Ovary (tissue), 9 donors: ENCODE measurements around the gene RPL15. TPM values are rescaled to one million over a fixed set of nuclear protein-coding genes. Genes with fewer than 3 reads are reported as not detected.
A peak's percentile ranks its signal among the peaks of the same experiment; 100 is the strongest.
"Not testable (repeated sequence)": the region's sequence is repeated elsewhere in the genome, so short reads cannot be mapped to it uniquely, and the experiment has no call there.

Experiments used
- DNase-seq, 5 donors: peaks; one replicate each; pipeline ENCODE4 v3.0.0-alpha.2; 2019 to 2020
- H3K27ac ChIP-seq, 2 donors: fragments of 200-600 bp; one replicate each; pipeline versions ENCODE4 v1.5.1 to v1.8.0; 2019 to 2022
- H3K27me3 ChIP-seq: fragments of 200-600 bp; one replicate; pipeline ENCODE4 v1.8.0; 2022
- H3K36me3 ChIP-seq: fragments of 200-600 bp; sonication (generic); one replicate; pipeline ENCODE4 v1.5.1; 2019
- H3K4me1 ChIP-seq: one replicate; pipeline ENCODE4 v1.8.1; 2013; ENCODE audit warnings: mild to moderate bottlenecking, moderate library complexity; ENCODE audit not compliant: insufficient read depth
- H3K4me3 ChIP-seq: fragments of 200-600 bp; sonication (generic); one replicate; pipeline ENCODE4 v1.5.1; 2017
- H3K9me3 ChIP-seq, 2 donors: fragments of 200-600 bp in 1 of 2; sonication (generic) in 1 of 2; one replicate each; pipeline versions ENCODE4 v1.5.1 to v1.8.1; 2013 to 2019; ENCODE audit warnings: mild to moderate bottlenecking in 1 of 2, moderate library complexity in 1 of 2
- CTCF ChIP-seq, 3 donors: fragments of 450-650 bp in 2 of 3; fragments of 200-600 bp in 1 of 3; IDR thresholded peaks; one replicate each; pipeline versions ENCODE4 v1.5.1 to v1.8.0; 2016 to 2022; ENCODE audit warnings: antibody characterized with exemption in 3 of 3, mild to moderate bottlenecking in 1 of 3
- EP300 ChIP-seq: sonication (generic); formaldehyde crosslinking; IDR thresholded peaks from one replicate; pipeline ENCODE4 v1.6.1; 2017; ENCODE audit warnings: antibody characterized with exemption
- POLR2A ChIP-seq: fragments of 450-650 bp; IDR thresholded peaks from one replicate; pipeline ENCODE4 v1.6.1; 2017; ENCODE audit warnings: antibody characterized with exemption, mild to moderate bottlenecking, moderate library complexity
- WGBS, 3 donors: extraction: QIAGEN DNeasy Blood & Tissue Kit in 1 of 3; methylation state at CpG; one replicate each; pipeline versions ENCODE4 v1.1.5 to v1.1.7; 2013 to 2017; 5-methylcytosine and 5-hydroxymethylcytosine counted together
- intact Hi-C, 4 donors: fragments of 100-400 bp; cut with DNase I; formaldehyde crosslinking; loops; one replicate each; pipeline versions ENCODE4 v1.11.0 to v1.15.1; 2022 to 2023
- polyA plus RNA-seq, 2 donors: library from polyadenylated mRNA; stranded (reverse); fragments of 200-250 nt in 1 of 2; fragments of 350-450 nt in 1 of 2; fragmentation: Illumina TruSeq in 1 of 2; extraction: RNeasy Lipid Tissue Mini Kit (QIAGEN cat#74804) in 1 of 2; gene quantifications; one replicate each; pipeline ENCODE4 v1.2.3, GENCODE V29; 2013 to 2014
- total RNA-seq, 7 donors: library from RNA; depleted of rRNA in 2 of 7; stranded (reverse); fragments of >200 nt in 2 of 7; fragmentation: NEBNext Ultra II Directional in 3 of 7; extraction: Animal tissue kit (Norgen Biotek cat#: 25700) in 3 of 7; gene quantifications; one replicate each; pipeline versions ENCODE4 v1.1.0 to v1.2.4, GENCODE V29; 2016 to 2023
- donor health status: DM: no; HTN: no; CAD: no; lungs with moderate emphysema.
- donor health status: DM: no; HTN: no; CAD: no.
- donor health status: Bipolar disorder and iron deficiency.
- donor health status: DM: yes; HTN: yes; CAD: no.
- donor health status: DM: no; HTN: no; CAD: no.
- donor health status: DM: yes; HTN: yes; CAD: no.

Gene RPL15
- total and polyA plus RNA-seq, 9 donors: 3,013 to 6,966 (median 4,015) TPM

DNA sequence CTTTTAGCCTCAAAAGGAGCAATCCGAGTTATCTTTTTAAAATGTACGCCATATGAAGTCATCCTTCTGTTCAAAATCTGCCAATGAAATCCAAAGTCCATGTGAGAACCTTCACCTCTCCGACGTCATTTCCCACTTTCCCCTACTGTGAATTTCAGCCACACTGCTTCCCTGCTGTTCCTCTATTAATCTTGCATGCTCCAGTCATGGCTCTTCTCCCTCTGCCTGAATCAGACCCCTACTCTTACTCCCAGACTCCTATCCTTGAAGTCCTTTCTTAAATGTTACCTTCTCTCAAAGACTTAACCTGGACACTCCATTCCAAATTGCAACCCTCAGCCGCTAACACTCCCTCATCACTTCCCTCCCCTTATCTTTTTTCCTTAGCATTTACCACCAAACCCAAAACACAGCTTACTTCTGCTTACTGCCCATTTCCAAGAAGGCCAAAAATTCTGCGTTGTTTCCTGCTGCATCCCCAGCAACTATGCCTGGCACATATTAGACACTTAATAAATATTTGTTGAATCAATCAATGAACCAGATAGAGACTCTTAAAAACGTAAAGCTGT lies 1.3 kb upstream of the RPL15 start:
- peak overlapping the region; percentile 94 for H3K4me3 ChIP-seq
- H3K36me3 ChIP-seq: no peaks in the 10 kb centered on the region
- no peaks in the 10 kb centered on the region for H3K9me3 ChIP-seq
- no peaks in the 10 kb centered on the region for H3K27me3 ChIP-seq
- TF ChIP-seq EP300: no peak
- TF ChIP-seq POLR2A: no peak
- no peak for TF ChIP-seq CTCF (IDR thresholded peaks at IDR 0.05)
- intact Hi-C loops: loop anchor here in 2 of 4 donors (2.0 kb wide), 1 partner anchor 29 kb away; the partner anchor contains the start of gene NR1D2 (in 2 of the 2)
- 50 to 57% (median 53%) methylated on average over 7 of the region's 7 CpGs for WGBS, 3 donors
- DNase-seq: peak in 1 of 5 donors; percentile 28
- H3K4me1 ChIP-seq: peaks cover 4% of the 10 kb centered on the region
- no peak overlapping the region for H3K27ac ChIP-seq

DNA sequence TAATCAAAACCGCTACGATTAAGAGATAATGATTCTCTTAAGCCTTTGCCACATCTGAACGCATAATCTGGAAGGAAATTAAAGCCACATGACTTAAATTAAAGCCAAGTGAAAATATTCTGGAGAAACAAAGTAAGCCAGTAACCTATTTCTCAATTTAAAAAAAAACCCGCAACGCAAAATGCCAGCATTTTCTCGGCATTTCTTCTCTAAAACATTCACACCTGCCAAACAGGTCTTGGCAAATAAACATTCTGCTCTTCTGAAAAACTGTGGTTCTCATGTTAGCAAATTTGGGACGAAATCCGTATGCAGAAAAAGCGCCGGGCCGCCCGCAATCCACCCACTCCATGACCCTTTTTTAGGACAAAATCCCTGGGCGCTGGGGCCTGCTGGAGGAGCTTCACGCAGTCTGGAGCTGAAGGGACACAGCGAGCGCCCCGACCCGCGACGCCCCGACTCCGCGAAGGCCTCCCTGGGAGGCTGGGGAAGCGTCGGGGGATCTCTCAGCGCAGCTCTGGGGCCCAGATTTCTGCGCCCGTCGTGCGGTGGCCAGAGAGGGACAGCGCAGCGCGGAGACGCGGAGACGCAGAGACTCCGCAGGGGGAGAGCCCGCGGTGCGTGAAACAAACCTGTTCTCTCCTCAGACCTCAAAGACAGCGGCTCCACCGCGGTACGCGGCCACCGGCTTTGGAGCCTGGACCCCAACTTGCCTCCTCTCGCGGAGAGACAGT lies 613 bp upstream of the RPL15 start:
- H3K27me3 ChIP-seq: no peaks in the 10 kb centered on the region
- no peak for TF ChIP-seq CTCF (IDR thresholded peaks at IDR 0.05)
- TF ChIP-seq EP300: no peak
- TF ChIP-seq POLR2A: no peak
- no peaks in the 10 kb centered on the region for H3K9me3 ChIP-seq
- peak overlapping the region; percentile 78 to 88 for H3K27ac ChIP-seq
- peaks cover 4% of the 10 kb centered on the region for H3K4me1 ChIP-seq
- 1% methylated on average over 46 to 48 of the region's 48 CpGs for whole genome bisulfite sequencing, 3 donors
- H3K4me3 ChIP-seq: peak overlapping the region; percentile 94
- H3K36me3 ChIP-seq: no peaks in the 10 kb centered on the region
- intact Hi-C loops: loop anchor here in 2 of 4 donors (2.0 kb wide), 1 partner anchor 28 kb away; the partner anchor contains the start of gene NR1D2 (in 2 of the 2)
- DNase-seq: no peak

DNA sequence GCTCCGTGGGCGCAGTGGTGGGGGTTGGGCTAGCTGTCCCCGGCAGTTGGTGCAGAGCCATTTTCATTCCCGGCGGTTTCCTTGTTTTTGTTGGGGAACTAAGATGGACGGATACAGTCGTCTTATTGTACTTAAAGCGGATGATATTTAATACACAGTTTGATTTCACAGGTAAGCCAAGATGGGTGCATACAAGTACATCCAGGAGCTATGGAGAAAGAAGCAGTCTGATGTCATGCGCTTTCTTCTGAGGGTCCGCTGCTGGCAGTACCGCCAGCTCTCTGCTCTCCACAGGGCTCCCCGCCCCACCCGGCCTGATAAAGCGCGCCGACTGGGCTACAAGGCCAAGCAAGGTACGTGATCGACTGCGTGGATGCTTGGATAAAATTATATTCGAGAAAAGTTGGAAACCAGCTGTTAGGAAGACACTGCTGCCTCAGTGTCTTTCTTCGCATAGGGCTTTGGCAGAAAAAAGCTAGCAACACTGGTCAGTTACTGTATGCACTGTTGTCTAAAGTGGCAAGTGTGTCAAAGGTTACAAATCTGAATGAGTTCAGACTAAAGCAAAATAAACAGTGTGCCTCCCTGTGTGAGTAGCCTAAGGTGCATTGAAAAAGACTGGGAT lies 859 bp downstream of the RPL15 start:
- Histone ChIP-seq H3K4me3 (peak overlapping the region; percentile 94), H3K27ac (peak overlapping the region; percentile 68 to 88)
- H3K4me1 ChIP-seq, H3K36me3 ChIP-seq, H3K27me3 ChIP-seq, DNase-seq, H3K9me3 ChIP-seq: not testable (repeated sequence)
- intact Hi-C loops: loop anchor here in 3 of 4 donors (2.0 kb wide), 2 partner anchors 27 to 29 kb away; partner anchors contain the start of gene NR1D2 (in 2 of the 3)
- WGBS, 3 donors: 0 to 2% (median 0%) methylated on average over 21 of the region's 21 CpGs

DNA sequence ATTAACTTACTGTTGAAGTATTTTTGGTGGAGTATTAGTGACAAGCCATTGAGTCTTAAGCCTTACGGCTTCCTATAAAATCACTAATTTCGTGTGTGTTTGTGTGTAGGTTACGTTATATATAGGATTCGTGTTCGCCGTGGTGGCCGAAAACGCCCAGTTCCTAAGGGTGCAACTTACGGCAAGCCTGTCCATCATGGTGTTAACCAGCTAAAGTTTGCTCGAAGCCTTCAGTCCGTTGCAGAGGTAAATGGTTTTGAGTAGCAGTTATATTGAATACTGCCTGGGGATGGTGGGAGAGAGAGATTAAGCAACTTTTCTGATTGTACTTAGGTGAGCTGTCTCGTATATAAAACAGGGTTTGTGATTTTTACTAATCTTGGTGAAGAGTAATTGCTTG lies 1.4 kb downstream of the RPL15 start:
- not testable (repeated sequence) for H3K36me3 ChIP-seq

GRCh38 chr3:23919628-23920027 lies 2.7 kb downstream of the RPL15 start:
- WGBS, 3 donors: 66 to 82% (median 69%) methylated on average over 2 of the region's 2 CpGs
- H3K4me1 ChIP-seq: peaks cover 4% of the 10 kb centered on the region
- H3K27me3 ChIP-seq: no peaks in the 10 kb centered on the region
- DNase-seq: no peak
- no peak overlapping the region for H3K4me3 ChIP-seq
- no peak for TF ChIP-seq EP300
- TF ChIP-seq CTCF (IDR thresholded peaks at IDR 0.05): no peak
- TF ChIP-seq POLR2A: no peak
- H3K27ac ChIP-seq: no peak overlapping the region
- H3K36me3 ChIP-seq: no peaks in the 10 kb centered on the region
- H3K9me3 ChIP-seq: no peaks in the 10 kb centered on the region
- intact Hi-C loops: loop anchor here in 1 of 4 donors (2.0 kb wide), 1 partner anchor 27 kb away; no protein-coding TSS in a partner anchor

More for the DNA sequence above, 1.4 kb downstream of the RPL15 start:
- Histone ChIP-seq H3K27ac (peak overlapping the region; percentile 68 to 88), H3K4me3 (peak overlapping the region; percentile 94)
- H3K4me1 ChIP-seq, H3K27me3 ChIP-seq, DNase-seq, H3K9me3 ChIP-seq: not testable (repeated sequence)
- intact Hi-C loops: loop anchor here in 1 of 4 donors (2.0 kb wide), 1 partner anchor 28 kb away; no protein-coding TSS in a partner anchor
- WGBS, 3 donors: 10 to 26% (median 14%) methylated on average over 12 of the region's 12 CpGs
